HG02840 (cell line): Measurements from ENCODE around the gene CCR7.

Source experiments
- ATAC-seq: cut with Tn5 transposase; IDR thresholded peaks from one replicate; pipeline ENCODE4 v1.9.1; 2021; ENCODE audit warnings: mild to moderate bottlenecking, moderate library complexity, moderate number of reproducible peaks; ENCODE audit not compliant: unreplicated experiment, low FRiP score

The CCR7 gene

DNA sequence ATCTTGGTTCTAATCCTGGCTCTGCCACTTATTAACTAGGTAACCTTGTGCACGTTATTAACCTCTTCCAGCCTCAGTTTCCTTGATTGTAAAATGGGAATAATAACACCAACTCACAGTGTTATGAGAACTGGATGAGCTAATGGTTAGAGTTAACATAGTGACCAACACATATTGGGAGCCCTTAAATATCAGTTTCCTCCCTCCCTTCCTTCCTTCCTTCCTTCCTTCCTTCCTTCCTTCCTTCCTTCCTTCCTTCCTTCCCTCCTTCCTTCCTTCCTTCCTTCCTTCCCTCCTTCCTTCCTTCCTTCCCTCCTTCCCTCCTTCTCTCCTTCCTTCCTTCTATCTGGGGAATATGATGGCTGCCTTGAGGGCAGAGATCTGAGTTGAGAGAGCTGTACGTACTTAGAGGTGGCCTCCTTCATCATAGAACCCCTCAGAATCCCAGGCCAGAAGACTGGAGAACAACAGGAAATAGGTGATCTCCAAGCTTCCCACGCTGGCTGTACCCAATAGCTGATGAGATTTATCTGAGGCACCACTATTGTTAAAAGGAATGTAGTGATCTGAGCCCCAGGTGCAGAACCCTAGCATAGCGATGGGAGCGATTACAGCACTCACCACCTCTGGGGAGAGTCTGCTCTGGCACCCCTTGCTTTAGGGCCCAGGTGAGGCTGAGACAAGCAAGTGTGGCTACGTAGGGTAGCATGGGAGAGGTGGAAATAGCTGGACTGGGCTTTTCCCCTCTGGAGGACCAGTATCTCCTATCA, 26.2 kb downstream of the CCR7 start:
- ATAC-seq = no peak

DNA sequence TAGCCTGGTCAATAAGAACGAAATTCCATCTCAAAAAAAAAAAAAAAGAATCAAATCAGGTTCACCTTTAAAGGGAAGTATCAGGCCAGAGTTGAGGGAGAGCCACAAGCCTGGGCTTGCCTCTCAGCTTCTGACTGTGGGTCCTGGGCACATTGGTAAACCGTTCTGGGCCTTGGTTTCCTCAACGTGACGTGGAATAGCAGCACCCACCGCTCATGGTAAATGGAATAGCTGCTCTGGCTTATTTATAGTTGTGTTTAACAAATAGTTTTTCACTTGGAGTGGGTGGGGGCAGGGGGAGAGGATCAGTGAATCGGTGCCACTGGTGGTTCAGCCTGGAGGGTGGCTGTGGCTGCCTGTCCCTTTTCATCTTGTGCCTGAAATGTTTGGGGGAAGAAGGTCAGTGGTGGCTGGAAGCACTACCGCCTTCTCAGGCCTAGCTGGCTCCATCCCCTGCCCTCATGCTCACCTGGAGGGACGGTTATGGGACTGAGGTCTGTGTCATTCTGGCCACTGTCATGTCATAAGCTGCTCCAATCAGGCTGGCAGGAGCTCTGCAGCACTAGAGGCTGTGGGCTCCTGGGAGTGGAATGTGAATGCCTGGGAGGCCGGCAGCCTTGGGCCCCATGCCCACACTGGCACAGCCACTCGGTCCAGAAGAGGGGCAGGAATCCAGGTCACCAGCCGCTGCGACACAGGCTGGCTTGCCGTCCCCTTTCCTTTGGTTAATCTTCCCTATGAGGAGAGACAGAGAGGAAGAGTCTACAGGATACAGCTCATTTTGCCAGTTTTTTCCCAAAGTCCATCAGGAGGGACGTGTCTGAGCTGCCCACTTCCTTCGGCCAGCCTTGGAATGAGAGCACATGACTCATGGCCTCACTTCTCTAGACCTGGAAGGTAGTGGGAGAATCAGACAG, 27.0 kb downstream of the CCR7 start:
- ATAC-seq = no peak

DNA sequence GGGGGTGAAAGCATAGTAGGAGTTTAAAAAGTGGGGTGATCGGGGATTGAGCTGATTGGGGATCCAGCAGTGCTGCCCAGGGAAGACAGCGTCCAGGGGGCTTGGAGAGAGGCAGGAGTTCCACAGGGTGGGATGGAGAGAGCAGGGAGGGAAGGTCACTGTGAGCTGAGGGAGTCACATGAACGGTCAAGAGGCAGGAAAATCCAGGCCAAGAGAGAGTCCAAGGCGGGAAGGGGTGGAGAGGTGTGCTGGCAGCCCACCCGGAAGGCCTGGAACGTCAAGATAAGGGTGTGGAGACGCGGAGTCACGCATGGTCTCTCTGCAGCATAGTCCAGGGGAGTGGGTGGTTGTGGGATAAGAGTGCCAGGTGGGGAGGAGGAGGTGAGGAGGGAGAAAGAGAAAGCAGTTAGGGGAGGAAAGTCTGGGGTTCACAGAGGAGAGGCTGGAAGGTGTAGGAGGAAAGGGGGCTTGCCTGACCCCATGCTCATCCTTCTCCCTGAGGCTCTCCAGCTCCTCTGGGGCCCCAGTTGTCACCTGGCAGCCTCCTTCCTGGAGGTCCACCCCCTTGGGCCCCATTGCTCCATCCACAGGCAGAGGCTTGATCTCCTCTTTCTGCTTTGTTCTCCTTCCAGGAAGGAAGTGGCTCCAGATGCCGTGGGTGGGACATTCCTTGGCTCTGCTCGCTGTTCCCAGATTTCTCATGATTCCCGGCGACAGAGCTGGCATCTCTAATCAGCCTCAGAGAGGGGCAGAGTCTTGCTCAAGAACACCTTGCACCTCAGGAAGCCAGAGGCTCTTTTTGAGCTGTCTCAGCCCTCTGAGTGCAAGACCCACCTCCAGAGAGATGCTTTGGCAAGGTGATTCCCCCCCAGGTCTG, 28.7 kb downstream of the CCR7 start:
- no peak for ATAC-seq

- ATAC-seq = no peak
These were observed 29.4 kb downstream of the CCR7 start for GRCh38 chr17:40535924-40536294.

GRCh38 chr17:40535438-40535837, 29.8 kb downstream of the CCR7 start:
- ATAC-seq = no peak

DNA sequence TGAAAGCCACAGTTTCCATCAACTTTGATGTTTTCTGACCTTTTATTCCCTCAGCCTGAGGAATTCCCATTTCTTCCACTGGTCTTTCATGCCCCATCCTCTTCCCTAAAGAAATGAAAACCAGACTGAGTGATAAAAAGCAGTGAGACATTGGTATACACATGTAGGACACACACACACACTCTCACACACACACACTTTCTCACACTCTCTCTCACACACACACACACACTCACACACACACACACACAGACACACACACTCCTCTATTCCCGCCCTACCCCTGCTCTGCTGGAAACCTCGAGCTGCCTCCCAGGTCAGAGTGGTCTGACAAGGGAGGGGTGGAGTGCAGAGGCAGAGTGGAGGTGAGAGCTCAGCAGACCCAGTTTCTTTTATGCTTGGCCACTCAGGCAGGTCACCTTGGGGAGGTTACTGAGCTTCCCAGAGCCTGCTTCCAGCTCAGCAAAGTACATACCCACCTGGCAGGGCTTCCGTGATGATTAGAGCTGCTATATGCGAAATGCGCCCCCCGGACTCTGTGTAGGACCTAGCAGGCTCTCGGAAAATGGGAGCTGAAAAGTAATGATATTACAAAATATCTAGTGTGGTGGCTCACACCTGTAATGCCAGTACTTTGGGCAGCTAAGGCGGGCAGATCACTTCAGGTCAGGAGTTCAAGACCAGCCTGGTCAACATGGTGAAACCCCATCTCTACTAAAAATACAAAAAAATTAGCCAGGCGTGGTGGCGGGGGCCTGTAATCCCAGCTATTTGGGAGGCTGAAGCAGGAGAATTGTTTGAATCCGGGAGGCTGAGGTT, 30.7 kb downstream of the CCR7 start:
- ATAC-seq = no peak

DNA sequence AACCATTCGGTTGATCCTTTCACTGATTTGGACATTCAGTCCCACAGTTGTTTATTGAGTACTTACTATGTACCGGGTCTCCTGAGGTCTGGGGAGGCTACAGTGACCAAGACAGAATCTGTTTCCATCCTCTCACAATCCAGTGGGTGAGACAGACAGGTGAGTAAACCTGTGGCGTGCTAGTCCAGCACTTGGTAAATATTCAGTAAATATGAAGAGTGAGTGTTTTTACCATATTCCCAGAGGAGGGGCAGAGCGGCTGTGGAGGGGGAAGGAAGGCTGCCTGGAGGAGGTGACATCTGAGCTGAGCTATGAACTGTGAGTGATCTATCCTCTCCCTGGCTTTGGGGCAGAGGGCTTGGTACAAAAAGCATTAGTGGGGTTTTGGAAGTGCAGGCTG, 31.4 kb downstream of the CCR7 start:
- no peak for ATAC-seq

DNA sequence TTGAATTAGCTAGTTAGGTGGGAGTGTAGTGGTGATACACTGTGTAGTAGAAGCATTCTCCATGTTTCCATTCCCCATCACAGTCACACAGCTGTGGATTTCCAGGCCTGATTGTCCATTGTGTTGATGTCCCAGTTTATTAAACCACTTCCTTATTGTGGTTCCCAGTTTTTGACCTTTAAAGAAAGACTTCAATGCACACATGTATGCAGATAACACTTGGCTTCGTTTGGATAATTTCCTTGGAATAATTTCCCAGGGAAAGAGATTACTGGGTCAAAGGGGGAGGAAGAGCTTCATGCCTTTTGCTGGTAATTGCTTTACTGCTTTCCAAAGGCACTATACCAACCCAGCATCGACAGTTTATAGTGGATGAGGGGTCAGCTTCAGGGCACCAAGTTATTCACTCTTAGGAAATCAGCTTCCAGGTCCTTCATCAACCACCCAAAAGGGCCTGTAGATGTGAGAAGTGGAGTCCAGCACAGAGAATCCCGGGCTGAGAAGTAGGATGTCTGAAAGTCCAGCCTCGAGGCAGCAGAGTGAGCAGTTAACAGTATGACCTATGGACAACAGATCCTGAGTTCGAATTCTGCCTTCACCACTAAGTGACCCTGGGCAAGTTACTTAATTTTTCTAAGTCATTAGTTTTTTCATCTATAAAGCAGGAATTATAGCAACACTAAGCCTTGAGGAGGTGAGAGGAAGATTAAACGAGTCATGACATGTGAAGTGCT, 32.6 kb downstream of the CCR7 start:
- no peak for ATAC-seq

GRCh38 chr17:40531051-40531991, 34.0 kb downstream of the CCR7 start:
- no peak for ATAC-seq

- ATAC-seq = no peak
These were observed 34.7 kb downstream of the CCR7 start for GRCh38 chr17:40530531-40530994.

- ATAC-seq = no peak
These were observed 35.3 kb downstream of the CCR7 start for GRCh38 chr17:40529991-40530390.

DNA sequence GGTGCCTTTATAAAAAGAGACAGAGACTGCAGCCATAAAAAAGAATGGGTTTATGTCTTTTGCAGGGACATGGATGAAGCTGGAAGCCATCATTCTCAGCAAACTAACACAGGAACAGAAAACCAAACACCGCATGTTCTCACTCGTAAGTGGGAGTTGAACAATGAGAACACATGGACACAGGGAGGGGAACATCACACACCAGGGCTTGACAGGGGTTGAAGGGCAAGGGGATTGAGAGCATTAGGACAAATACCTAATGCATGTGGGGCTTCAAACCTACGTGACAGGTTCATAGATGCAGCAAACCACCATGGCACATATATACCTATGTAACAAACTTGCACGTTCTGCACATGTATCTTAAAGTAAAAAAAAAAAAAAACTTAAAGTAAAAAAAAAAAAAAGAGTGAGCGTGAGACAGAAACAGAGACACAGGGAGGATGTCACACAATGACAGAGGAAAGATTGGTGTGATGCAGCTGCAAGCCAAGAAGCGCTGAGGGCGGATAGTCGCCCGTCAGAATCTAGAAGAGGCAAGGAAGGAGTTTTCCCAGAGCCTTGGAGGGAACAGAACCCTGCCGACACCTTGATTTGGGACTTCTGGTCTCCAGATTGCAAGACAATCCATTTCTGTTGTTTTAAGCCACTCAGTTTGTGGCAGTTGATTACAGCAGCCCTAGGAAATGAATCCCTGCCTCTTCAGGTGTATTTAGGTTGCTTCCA, 36.4 kb downstream of the CCR7 start:
- no peak for ATAC-seq

- ATAC-seq = no peak
These were observed 38.6 kb downstream of the CCR7 start for GRCh38 chr17:40526668-40527067.

DNA sequence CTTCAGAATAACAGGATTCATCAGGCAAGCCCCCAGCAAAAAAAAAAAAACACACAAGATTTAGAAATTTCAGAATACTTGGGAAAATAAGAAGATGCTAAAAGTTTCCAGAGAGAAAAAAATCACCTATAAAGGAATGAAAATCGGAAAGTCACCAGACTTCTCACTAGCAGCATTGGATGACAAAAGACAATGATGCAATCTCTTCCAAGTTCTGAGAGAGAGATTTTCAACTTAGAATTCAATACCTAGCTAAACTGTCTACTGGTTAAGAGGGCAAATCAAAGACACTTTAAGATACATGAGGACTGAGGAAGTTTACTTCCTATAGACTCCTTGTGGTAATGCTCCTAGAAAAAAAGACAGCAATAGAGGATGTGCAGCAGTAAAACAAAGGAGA, 40.0 kb downstream of the CCR7 start:
- ATAC-seq = no peak

GRCh38 chr17:40524243-40524965, 40.9 kb downstream of the CCR7 start:
- ATAC-seq = no peak

DNA sequence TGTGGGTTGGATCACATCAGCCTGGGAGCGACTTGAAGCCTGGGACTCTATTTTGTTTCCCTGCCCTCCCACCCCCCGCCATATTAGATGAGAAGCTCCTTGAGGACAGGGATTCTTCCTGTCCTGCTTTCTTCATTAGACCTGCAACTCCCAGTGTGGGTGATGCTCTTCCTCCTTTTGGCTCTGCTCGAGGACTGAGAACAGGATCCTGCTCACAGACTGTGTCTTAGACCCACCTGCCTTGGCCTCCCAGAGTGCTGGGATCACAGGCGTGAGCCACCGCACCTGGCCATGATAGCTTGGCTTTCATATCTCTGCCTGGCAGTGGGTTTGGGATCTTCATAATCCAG, 42.3 kb downstream of the CCR7 start:
- ATAC-seq = no peak
